ENCODE data around the gene TFB1M.

DNA sequence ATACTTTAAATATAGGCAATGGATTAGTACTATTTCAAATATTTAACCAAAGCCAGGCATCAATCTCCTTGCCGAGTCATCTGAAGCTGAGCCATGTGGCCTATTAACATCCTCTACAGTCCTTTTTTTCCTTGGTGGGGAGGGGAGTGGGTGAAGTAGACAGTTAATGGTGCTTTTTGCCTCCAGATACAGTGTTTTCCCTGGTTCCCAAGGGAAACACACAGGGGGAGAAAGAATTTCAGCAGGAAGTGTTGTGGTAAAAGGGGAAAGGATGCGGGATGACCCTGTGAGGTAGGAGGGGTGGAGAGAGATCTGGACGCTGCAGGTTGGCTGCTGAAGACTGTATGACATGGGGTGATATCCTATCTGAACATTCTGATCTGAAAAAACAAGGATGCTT is 40.9 kb downstream of the TFB1M start:
- TF ChIP-seq, protein P1, sequence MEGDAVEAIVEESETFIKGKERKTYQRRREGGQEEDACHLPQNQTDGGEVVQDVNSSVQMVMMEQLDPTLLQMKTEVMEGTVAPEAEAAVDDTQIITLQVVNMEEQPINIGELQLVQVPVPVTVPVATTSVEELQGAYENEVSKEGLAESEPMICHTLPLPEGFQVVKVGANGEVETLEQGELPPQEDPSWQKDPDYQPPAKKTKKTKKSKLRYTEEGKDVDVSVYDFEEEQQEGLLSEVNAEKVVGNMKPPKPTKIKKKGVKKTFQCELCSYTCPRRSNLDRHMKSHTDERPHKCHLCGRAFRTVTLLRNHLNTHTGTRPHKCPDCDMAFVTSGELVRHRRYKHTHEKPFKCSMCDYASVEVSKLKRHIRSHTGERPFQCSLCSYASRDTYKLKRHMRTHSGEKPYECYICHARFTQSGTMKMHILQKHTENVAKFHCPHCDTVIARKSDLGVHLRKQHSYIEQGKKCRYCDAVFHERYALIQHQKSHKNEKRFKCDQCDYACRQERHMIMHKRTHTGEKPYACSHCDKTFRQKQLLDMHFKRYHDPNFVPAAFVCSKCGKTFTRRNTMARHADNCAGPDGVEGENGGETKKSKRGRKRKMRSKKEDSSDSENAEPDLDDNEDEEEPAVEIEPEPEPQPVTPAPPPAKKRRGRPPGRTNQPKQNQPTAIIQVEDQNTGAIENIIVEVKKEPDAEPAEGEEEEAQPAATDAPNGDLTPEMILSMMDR (conservative IDR thresholded peaks at IDR 0.05) = no peak
- no peak for TF ChIP-seq EZH2 (IDR thresholded peaks at IDR 0.05; ENCODE audit: low read depth)
